Activated B cell treated with CpG ODN at 0.5 μM for 24 hours (primary cell): ENCODE results near the gene CNGB1. TPM values are rescaled to one million over a fixed set of nuclear protein-coding genes. Genes with fewer than 3 reads are reported as not detected.
"Not testable (repeated sequence)": the region's sequence is repeated elsewhere in the genome, so short reads cannot be mapped to it uniquely, and the experiment has no call there.

ENCODE experiments used
- ATAC-seq: fragments of 200-7000 bp; cut with Tn5 transposase; one replicate; pipeline ENCODE4 v1.10.0; 2021; ENCODE audit warnings: low read depth, mild to moderate bottlenecking, moderate library complexity
- CTCF ChIA-PET: fragments of 350-600 bp; sonication (Branson Sonifier 250); formaldehyde crosslinking; loops from one replicate; lab custom pipeline; 2021; ENCODE audit warnings: antibody characterized with exemption; lab: Charles Lee
- POLR2A ChIA-PET: fragments of 350-600 bp; sonication (Branson Sonifier 250); formaldehyde crosslinking; loops from one replicate; lab custom pipeline; 2021; ENCODE audit warnings: antibody characterized with exemption; lab: Charles Lee
- DNase-seq: peaks from one replicate; pipeline ENCODE4 v3.0.0; 2022
- H3K27ac Mint-ChIP-seq: one replicate; pipeline ENCODE4 v1.8.0; 2020; ENCODE audit warnings: mixed read lengths
- H3K27me3 Mint-ChIP-seq: one replicate; pipeline ENCODE4 v1.8.0; 2021; ENCODE audit warnings: mixed read lengths
- H3K36me3 Mint-ChIP-seq: one replicate; pipeline ENCODE4 v1.8.0; 2021; ENCODE audit warnings: low read depth, mixed read lengths
- H3K4me1 Mint-ChIP-seq: one replicate; pipeline ENCODE4 v1.8.0; 2021; ENCODE audit warnings: mixed read lengths
- H3K4me3 Mint-ChIP-seq: one replicate; pipeline ENCODE4 v1.8.0; 2020; ENCODE audit warnings: mild to moderate bottlenecking, mixed read lengths
- H3K9me3 Mint-ChIP-seq: one replicate; pipeline ENCODE4 v1.8.0; 2020; ENCODE audit warnings: mixed read lengths
- intact Hi-C: fragments of 100-400 bp; cut with micrococcal nuclease; formaldehyde crosslinking; loops from one replicate; pipeline ENCODE4 v1.15.1; 2024
- total RNA-seq: library from RNA; stranded (reverse); gene quantifications from 2 replicates; pipeline ENCODE4 v1.2.3, GENCODE V29; 2022
- TF ChIP-seq, protein P1 (sequence below): fragments of 200-600 bp; IDR thresholded peaks from one replicate; pipeline ENCODE4 v1.8.0; 2022; ENCODE audit warnings: antibody characterized with exemption, mild to moderate bottlenecking

CNGB1 gene
- total RNA-seq, 1 donor from 2014 or later, result not detected

DNA sequence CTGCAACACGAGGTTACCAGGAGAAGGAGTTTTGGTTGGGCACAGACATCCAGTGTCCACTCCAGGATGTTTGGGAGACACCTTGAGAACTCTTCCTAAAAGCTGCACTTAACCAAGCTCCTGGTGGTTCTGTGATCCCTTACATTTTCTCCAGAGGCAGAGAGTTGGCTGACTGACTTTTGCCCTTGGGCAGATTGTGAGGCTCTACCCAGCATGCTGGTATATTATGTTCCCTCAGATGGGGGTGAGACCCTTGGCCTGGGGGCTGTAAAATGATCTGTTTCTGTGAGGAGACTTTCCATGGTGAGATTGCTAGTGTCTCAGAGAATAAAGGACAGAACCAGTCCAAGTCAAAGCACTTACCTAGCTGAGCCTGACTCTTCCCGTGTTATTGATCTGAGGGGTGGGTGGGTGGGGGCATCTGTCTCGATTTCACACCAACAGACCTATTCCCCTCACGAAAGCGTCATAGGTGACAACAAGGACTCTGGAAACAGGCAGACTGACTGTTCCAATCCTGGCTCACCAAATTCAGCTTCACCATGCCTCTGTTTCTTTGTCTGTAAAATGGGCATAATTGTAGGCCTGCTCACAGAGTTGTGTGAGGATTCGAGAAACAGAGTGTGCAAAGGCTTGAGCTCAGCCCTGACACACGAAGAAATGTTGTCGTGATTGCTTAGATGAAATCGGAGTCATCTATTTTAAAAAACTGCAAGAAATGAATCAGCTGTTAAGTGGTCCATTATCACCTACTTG is 42.5 kb upstream of the CNGB1 start:
- intact Hi-C loops, result no loop called here
- H3K27me3 Mint-ChIP-seq, result no peaks in the 10 kb centered on the region
- H3K27ac Mint-ChIP-seq, result no peak overlapping the region
- H3K9me3 Mint-ChIP-seq, result no peaks in the 10 kb centered on the region
- CTCF ChIA-PET, result interaction anchor here (1.1 to 1.2 kb wide), 2 partner anchors 9 to 13 kb away, joined by 3 read pairs; partner anchors contain the start of gene ZNF319
- H3K36me3 Mint-ChIP-seq, result peaks cover 36% of the 10 kb centered on the region
- ATAC-seq (no peak), DNase-seq (no peak)
- no peaks in the 10 kb centered on the region for H3K4me1 Mint-ChIP-seq
- POLR2A ChIA-PET, result no interaction called here
- TF ChIP-seq, protein P1, sequence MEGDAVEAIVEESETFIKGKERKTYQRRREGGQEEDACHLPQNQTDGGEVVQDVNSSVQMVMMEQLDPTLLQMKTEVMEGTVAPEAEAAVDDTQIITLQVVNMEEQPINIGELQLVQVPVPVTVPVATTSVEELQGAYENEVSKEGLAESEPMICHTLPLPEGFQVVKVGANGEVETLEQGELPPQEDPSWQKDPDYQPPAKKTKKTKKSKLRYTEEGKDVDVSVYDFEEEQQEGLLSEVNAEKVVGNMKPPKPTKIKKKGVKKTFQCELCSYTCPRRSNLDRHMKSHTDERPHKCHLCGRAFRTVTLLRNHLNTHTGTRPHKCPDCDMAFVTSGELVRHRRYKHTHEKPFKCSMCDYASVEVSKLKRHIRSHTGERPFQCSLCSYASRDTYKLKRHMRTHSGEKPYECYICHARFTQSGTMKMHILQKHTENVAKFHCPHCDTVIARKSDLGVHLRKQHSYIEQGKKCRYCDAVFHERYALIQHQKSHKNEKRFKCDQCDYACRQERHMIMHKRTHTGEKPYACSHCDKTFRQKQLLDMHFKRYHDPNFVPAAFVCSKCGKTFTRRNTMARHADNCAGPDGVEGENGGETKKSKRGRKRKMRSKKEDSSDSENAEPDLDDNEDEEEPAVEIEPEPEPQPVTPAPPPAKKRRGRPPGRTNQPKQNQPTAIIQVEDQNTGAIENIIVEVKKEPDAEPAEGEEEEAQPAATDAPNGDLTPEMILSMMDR, result no peak
- no peak overlapping the region for H3K4me3 Mint-ChIP-seq

DNA sequence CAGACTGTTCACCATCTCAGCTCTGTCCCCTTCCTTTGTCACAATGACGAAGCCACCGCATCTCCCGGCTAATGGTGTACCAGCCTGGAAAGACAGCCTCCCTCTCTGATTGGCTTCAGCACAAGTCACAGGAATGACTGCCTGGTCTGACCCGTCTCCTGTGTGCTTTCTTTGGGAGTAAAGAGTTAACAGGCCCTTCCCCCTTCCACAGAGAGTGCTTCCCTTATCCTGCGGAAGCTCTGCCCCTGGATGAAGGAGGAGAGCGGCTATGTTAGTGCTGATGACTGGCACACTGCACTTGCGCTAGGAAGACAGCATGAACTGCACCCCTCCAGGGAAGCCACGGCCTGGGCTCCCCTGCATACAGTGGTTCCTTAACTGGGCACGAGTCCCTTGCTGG is 41.6 kb upstream of the CNGB1 start:
- ChIA-PET POLR2A (no interaction called here), CTCF (no interaction called here)
- Mint-ChIP-seq H3K36me3 (peaks cover 36% of the 10 kb centered on the region), H3K4me1 (no peaks in the 10 kb centered on the region), H3K9me3 (no peaks in the 10 kb centered on the region), H3K27ac (no peak overlapping the region), H3K4me3 (no peak overlapping the region), H3K27me3 (no peaks in the 10 kb centered on the region)
- intact Hi-C loops, result no loop called here
- ATAC-seq, result no peak
- TF ChIP-seq, protein P1, result no peak
- DNase-seq, result no peak

DNA sequence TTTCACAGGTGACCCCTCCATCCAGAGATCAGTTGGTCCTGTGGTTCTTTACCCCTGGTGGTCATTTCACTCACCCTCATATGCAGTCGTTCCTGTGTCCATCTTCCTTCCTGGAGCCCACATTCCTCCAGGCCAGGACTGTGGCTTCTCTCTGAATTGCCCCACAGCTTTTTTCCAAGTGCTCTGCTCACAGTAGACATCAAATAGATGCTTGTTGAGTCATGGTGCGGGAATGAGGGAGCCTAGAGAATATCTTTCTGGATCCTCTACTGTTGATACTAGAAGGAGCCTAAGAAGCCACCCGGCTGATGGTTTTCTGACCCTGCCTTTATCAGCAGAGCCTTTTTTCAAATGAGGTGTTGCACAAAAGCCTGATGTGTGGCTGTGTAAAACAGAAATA is 40.7 kb upstream of the CNGB1 start:
- Mint-ChIP-seq H3K27me3 (no peaks in the 10 kb centered on the region), H3K4me3 (no peak overlapping the region), H3K27ac (no peak overlapping the region), H3K36me3 (peaks cover 41% of the 10 kb centered on the region), H3K9me3 (no peaks in the 10 kb centered on the region), H3K4me1 (no peaks in the 10 kb centered on the region)
- DNase-seq (no peak), ATAC-seq (no peak)
- ChIA-PET POLR2A (no interaction called here), CTCF (no interaction called here)
- TF ChIP-seq, protein P1, result no peak
- intact Hi-C loops, result no loop called here

DNA sequence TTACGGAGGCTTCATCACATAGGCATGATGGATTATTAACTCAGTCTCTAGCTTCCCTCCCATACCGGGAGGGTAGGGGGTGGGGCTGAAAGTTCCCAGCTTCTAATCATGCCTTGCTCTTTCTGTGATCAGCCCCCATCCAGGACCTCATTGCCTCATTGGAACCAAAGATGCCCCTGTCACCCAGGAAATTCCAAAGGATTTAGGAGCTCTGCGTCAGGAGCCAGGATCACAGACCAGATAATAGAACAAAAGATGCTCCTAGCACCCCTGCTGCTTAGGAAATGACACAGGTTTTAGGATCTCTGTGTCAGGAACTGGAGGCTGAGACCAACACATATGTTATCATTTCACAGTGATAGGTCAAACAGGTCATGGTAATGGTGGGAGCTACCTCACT is 40.0 kb upstream of the CNGB1 start:
- no peak for ATAC-seq
- DNase-seq, result no peak
- no peaks in the 10 kb centered on the region for H3K4me1 Mint-ChIP-seq
- POLR2A ChIA-PET, result no interaction called here
- no peak overlapping the region for H3K27ac Mint-ChIP-seq
- TF ChIP-seq, protein P1, result no peak
- H3K4me3 Mint-ChIP-seq, result no peak overlapping the region
- H3K36me3 Mint-ChIP-seq, result peaks cover 47% of the 10 kb centered on the region
- H3K9me3 Mint-ChIP-seq, result no peaks in the 10 kb centered on the region
- CTCF ChIA-PET, result no interaction called here
- H3K27me3 Mint-ChIP-seq, result no peaks in the 10 kb centered on the region
- intact Hi-C loops, result no loop called here

DNA sequence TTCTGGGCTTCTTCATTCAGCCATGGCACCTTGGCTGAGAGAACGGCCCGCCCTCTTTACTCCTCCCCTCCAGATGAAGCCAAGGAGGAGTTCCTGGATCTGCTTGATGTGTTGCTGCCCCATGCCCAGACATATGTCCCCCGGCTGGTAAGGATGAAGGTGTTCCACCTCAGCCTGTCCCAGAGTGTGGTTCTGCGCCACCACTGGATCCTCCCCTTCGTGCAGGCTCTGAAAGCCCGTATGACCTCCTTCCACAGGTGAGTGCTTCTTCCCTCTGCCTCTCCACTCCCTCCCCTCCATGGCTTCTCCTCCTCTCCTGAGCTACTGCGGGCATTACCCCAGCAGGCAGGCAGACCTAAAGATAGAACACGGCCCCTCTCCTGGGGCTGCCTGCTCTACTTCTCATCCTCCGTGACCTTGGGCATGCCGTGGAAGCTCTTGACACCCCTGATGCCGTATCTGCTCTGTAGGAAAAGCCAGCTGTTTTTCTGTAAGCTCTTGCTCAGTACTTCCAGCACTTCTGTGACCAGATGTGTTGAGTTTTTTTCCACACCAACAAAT is 39.0 kb upstream of the CNGB1 start:
- DNase-seq (no peak), ATAC-seq (no peak)
- no peak overlapping the region for H3K4me3 Mint-ChIP-seq
- ChIA-PET POLR2A (no interaction called here), CTCF (no interaction called here)
- peaks cover 3% of the 10 kb centered on the region for H3K4me1 Mint-ChIP-seq
- H3K27ac Mint-ChIP-seq, result no peak overlapping the region
- H3K27me3 Mint-ChIP-seq, result no peaks in the 10 kb centered on the region
- TF ChIP-seq, protein P1, result no peak
- intact Hi-C loops, result loop anchor here (5.0 to 10.0 kb wide), 2 partner anchors 625 to 708 kb away; no protein-coding TSS in a partner anchor
- H3K9me3 Mint-ChIP-seq, result no peaks in the 10 kb centered on the region
- peaks cover 47% of the 10 kb centered on the region for H3K36me3 Mint-ChIP-seq

DNA sequence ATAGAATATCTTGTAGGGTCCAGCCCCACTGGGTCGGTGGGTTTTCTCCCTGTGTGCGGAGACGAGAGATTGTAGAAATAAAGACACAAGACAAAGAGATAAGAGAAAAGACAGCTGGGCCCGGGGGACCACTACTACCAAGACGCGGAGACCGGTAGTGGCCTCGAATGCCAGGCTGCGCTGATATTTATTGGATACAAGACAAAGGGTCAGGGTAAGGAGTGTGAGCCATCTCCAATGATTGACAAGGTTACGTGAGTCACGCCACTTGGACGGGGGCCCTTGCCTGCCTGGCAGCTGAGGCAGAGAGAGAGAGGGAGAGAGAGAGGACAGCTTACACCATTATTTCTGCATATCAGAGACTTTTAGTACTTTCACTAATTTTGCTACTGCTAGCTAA is 33.8 kb upstream of the CNGB1 start:
- ATAC-seq, H3K4me3 Mint-ChIP-seq, H3K27me3 Mint-ChIP-seq, H3K9me3 Mint-ChIP-seq, POLR2A ChIA-PET, DNase-seq, H3K27ac Mint-ChIP-seq: not testable (repeated sequence)
- peaks cover 27% of the 10 kb centered on the region for H3K4me1 Mint-ChIP-seq
- CTCF ChIA-PET, result interaction anchor here (1.0 to 1.7 kb wide), 5 partner anchors 9 to 414 kb away, joined by 3 to 7 read pairs (median 3); no protein-coding TSS in a partner anchor
- peaks cover 41% of the 10 kb centered on the region for H3K36me3 Mint-ChIP-seq
- intact Hi-C loops, result loop anchor here (1.0 to 10.0 kb wide), 7 partner anchors 105 to 702 kb away; no protein-coding TSS in a partner anchor
